GM19397 (cell line): ENCODE measurements around the gene NFS1.
"Not testable (repeated sequence)": the region's sequence is repeated elsewhere in the genome, so short reads cannot be mapped to it uniquely, and the experiment has no call there.

Experiments used
- ATAC-seq: cut with Tn5 transposase; IDR thresholded peaks from one replicate; pipeline ENCODE4 v1.9.1; 2021; ENCODE audit warnings: mild to moderate bottlenecking, moderate library complexity; ENCODE audit not compliant: unreplicated experiment

NFS1 gene

DNA sequence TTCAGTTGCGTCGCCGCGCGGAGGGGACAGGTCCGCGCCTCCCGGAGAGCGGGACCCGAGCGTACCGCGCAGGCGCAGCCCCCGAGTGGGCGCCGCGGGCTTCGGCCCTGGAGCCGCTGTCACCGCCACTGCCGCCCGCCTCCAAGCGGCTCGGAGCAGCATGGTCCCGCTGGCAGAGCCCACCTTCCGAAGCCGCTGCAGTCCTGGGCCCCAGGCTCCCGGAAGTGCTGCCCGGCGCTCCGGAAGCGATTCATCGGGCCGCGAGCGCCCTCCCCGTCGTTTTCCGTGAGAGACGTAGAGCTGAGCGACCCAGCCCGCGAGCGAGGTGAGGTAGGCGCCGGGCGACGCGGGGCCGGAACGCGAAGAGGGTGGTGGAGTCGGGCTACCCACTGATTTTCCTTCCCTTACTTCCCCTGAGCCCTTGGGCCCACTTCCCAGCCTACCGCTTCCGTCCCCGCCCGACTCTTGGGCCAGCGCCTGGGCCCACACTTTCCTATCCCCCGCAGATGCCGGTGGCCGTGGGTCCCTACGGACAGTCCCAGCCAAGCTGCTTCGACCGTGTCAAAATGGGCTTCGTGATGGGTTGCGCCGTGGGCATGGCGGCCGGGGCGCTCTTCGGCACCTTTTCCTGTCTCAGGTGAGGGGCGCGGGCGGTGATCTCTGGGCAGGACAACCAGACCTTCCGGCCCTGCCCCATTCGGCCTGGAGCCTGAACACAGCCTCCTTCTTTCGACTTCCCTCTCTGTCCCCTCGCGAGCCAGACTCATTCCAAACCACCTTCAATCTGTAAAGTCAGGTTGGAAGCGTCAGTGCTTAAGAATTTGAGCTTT lies at the start of gene NFS1, which contains the start of gene ROMO1:
TSS of gene NFS1 (minus strand) at position 226 of the 830 bp plus-strand sequence. CDS start at position 162, 64 bp downstream.
TSS of gene ROMO1 (plus strand) at position 279 of the 830 bp plus-strand sequence. CDS start at position 507, 228 bp downstream.
- ATAC-seq: peak; percentile 84

- not testable (repeated sequence) for ATAC-seq
Observed at GRCh38 chr20:35744492-35744841, 45.3 kb upstream of the NFS1 start.

DNA sequence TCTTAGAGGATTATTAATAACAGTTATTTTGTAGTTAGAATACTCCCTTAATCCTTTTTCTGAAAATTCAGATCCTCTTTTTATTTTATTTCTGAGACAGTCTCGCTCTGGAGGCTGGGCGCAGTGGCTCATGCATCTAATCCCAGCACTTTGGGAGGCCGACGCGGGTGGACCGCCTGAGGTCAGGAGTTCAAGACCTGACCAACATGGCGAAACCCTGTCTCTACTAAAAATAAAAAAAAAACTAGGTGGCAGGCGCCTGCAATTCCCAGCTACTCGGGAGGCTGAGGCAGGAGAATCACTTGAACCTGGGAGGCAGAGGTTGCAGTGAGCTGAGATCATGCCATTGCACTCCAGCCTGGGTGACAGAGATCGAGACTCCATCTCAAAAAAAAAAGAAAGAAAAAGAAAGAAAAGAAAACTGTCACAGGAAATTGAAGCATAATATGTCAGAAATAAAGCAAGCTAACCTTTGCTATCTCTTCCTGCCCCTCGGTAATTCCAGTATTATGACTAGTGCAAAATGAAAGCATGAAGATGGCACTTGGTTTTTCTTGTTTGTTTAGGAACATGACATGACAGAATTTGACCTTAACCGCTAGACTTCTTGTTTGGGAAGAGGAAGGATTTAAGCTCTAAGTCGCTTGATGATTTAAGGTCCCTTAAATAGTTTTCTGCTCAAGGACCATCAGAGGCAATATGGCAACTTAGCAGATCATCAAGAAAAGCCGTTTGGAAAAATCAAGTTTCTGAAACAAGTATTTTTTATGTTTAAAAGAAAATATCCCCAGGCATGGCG lies 44.7 kb upstream of the NFS1 start:
- no peak for ATAC-seq

- ATAC-seq: no peak
Observed at GRCh38 chr20:35742741-35743523, 43.8 kb upstream of the NFS1 start.

DNA sequence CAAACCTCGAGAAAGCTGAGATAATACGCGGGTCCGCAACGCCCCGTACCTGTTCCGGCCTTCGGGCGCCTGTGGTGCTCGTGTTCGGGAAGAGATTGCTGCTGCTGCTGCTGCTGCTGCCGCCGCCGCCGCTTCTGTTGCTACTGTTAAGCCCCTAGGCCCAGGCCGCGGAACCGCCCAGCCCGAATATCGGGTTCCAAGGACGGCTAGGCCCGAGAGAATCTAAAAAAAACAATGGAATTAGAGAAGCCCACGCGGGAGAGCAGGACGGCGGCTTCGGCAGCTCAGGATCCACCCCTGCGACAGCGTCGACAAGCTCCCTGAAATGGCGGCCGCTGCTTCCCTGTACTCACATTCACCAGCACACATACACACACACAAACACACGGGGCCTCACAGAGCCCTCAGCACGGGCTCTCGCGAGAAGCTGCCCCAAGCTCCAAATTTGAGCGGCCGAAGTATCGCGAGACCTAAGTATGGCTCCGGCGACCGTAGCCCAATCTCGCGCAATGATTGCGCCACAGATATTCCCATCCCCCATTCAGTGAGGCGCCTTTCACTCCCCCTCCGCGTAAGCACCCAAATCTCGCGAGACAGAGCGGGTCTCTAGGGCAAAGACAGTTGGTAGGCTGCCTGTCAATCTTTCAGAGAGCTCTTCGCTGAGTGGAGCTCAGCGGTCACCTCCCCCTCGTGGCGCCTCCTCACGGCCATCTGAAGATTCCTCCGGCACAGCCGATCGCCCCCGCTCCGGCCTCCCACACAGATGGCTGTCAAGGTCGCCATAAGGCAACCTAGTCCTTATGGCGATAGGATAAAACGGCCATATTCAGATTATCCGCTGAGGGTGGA lies 43.0 kb upstream of the NFS1 start, which contains the start of gene RBM39:
TSS of gene RBM39 (minus strand) at position 369 of the 849 bp plus-strand sequence. CDS start 1,386 bp downstream, outside the sequence.
- ATAC-seq: peak; percentile 84

GRCh38 chr20:35739294-35740163 lies 40.4 kb upstream of the NFS1 start:
- ATAC-seq: no peak

DNA sequence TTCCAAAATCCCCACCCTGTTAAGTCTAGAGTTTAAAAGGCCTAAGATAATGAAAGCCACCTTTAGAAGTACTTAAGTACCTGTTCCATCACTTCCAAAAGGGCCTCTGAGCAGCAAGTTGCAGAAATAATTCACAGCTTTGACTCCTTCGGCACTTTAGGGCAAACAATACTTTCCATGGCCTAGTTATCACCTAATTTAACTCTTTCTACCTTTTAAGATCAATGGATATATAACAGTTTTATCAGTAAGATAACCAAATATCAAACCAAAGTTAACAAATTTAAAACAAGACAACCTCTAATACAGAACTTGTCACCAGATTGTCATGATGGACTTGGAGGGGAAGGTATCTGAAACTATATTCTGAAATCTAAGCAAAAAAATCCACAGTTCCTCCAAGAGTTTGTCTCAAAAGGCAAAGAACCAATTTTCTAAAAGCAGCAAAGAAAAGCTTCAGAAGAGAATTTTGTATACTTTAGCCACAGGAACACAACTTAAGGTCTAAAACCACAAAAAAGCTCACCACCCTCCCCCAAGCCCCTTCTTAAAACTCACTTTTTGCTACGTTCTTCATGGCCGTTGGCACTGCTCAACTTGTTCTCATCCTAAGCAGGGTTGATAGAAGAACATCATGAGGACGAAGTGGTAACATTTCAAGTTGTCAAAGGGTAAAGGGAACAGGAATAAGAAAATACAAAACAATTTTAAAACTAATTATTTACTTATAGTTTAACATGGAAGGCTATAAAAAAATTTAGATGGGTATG lies 39.4 kb upstream of the NFS1 start:
- ATAC-seq: no peak

DNA sequence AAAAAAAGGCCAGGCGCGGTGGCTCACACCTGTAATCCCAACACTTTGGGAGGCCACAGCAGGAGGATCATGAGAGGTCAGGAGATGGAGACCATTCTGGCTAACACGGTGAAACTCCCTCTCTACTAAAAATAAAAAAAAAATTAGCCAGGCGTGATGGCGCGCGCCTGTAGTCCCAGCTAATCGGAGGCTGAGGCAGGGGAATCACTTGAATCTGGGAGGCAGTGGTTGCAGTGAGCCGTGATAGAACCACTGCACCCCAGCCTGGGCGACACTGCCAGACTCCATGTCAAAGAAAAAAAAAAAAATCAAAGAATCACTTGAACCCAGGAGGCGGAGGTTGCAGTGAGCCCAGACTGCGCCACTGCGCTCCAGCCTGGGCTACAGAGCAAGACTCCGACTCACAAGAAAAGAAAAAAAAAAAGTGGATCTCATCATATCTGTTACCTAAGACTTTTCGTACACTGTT lies 38.7 kb upstream of the NFS1 start:
- ATAC-seq: no peak

DNA sequence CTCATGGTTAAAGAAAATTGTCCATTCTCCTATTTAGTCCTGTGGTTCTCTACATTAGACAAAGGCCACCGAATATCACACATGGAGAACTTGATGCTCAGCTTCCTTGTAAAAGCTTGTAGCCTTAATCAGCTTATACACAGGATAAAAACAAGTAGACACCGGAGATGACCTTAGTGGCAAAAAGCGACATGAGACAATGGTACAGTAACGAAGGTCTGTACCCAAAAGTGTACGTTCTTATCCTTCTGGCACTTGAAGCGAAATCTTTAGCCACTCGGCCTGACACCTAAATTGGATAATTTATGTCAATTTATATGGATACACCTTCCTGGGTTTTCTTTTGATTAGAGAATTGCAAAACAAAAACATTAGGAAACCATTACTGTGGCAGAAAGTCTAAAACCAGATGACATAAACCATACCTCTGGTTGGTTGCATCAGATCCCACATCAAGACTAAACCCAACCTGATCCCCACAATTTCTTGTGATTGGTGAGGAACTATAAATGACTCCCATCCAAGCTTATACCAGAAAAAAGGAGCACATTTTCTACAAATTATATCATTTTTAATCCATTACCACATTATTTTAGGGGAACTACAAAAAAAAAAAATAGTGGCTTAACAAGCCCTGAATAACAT lies 36.8 kb upstream of the NFS1 start:
- ATAC-seq: no peak

- no peak for ATAC-seq
Observed at GRCh38 chr20:35734777-35735649, 35.9 kb upstream of the NFS1 start.

- no peak for ATAC-seq
Observed at GRCh38 chr20:35734374-35734773, 35.2 kb upstream of the NFS1 start.

- no peak for ATAC-seq
Observed at GRCh38 chr20:35732644-35732982, 33.5 kb upstream of the NFS1 start.

- ATAC-seq: no peak
Observed at GRCh38 chr20:35731862-35732643, 32.9 kb upstream of the NFS1 start.

- no peak for ATAC-seq
Observed at GRCh38 chr20:35731469-35731788, 32.3 kb upstream of the NFS1 start.

GRCh38 chr20:35730583-35731468 lies 31.7 kb upstream of the NFS1 start:
- no peak for ATAC-seq
